Mesendoderm (in vitro differentiated cells): ENCODE measurements around the gene CLCNKB.
A peak's percentile ranks its signal among the peaks of the same experiment; 100 is the strongest.

Experiments used
- DNase-seq: peaks from one replicate; pipeline ENCODE4 v3.0.0; 2013
- H2AK5ac ChIP-seq: 2 replicates; pipeline ENCODE4 v1.6.1; 2013; ENCODE audit warnings: low read length, inconsistent platforms
- H2BK120ac ChIP-seq: 2 replicates; pipeline ENCODE4 v1.6.1; 2013; ENCODE audit warnings: low read depth, mild to moderate bottlenecking, low read length, moderate library complexity, mixed read lengths
- H2BK15ac ChIP-seq: replicated peaks from 2 replicates; pipeline ENCODE4 v1.6.1; 2013; ENCODE audit warnings: low read depth, mild to moderate bottlenecking, moderate library complexity
- H2BK5ac ChIP-seq: 2 replicates; pipeline ENCODE4 v1.6.1; 2013; ENCODE audit warnings: low read length, inconsistent platforms
- H3K18ac ChIP-seq: 2 replicates; pipeline ENCODE4 v1.6.1; 2013; ENCODE audit warnings: mild to moderate bottlenecking, low read length, mixed read lengths
- H3K23ac ChIP-seq: one replicate; pipeline ENCODE4 v1.6.1; 2013; ENCODE audit warnings: low read length
- H3K27ac ChIP-seq: 2 replicates; pipeline ENCODE4 v1.5.1; 2013; ENCODE audit warnings: low read depth, mild to moderate bottlenecking, inconsistent platforms, low read length, moderate library complexity
- H3K27me3 ChIP-seq: 2 replicates; pipeline ENCODE4 v1.6.1; 2013; ENCODE audit warnings: low read length, control low read depth, mild to moderate bottlenecking, inconsistent platforms; ENCODE audit not compliant: insufficient read depth, poor library complexity
- H3K36me3 ChIP-seq: 2 replicates; pipeline ENCODE4 v1.6.1; 2013; ENCODE audit warnings: low read length, inconsistent platforms; ENCODE audit not compliant: control insufficient read depth, insufficient read depth
- H3K4ac ChIP-seq: one replicate; pipeline ENCODE4 v1.6.1; 2013; ENCODE audit warnings: low read depth, mild to moderate bottlenecking, low read length, moderate library complexity
- H3K4me1 ChIP-seq: 2 replicates; pipeline ENCODE4 v1.6.1; 2013; ENCODE audit warnings: low read depth, low read length, inconsistent platforms; ENCODE audit not compliant: control insufficient read depth
- H3K4me2 ChIP-seq: 2 replicates; pipeline ENCODE4 v1.6.1; 2013; ENCODE audit warnings: low read length
- H3K4me3 ChIP-seq: 2 replicates; pipeline ENCODE4 v1.5.1; 2013; ENCODE audit warnings: mild to moderate bottlenecking, low read length
- H3K56ac ChIP-seq: one replicate; pipeline ENCODE4 v1.6.1; 2013; ENCODE audit warnings: low read length
- H3K79me1 ChIP-seq: 2 replicates; pipeline ENCODE4 v1.6.1; 2013; ENCODE audit warnings: low read length, inconsistent platforms
- H3K79me2 ChIP-seq: 2 replicates; pipeline ENCODE4 v1.6.1; 2013; ENCODE audit warnings: mild to moderate bottlenecking, low read length; ENCODE audit not compliant: control insufficient read depth, insufficient read depth
- H3K9ac ChIP-seq: 2 replicates; pipeline ENCODE4 v1.6.1; 2013; ENCODE audit warnings: low read length, inconsistent platforms
- H4K5ac ChIP-seq: one replicate; pipeline ENCODE4 v1.6.1; 2013; ENCODE audit warnings: low read length
- H4K8ac ChIP-seq: one replicate; pipeline ENCODE4 v1.6.1; 2013; ENCODE audit warnings: low read depth, mild to moderate bottlenecking, control low read depth, low read length, moderate library complexity
- whole genome bisulfite sequencing: extraction: QIAGEN DNeasy Blood & Tissue Kit; methylation state at CpG from one replicate; pipeline ENCODE4 v1.1.7; 2013; ENCODE audit warnings: low lambda C conversion rate, missing lambda C conversion rate; ENCODE audit not compliant: insufficient coverage; ENCODE audit errors: extremely low coverage; 5-methylcytosine and 5-hydroxymethylcytosine counted together

Gene CLCNKB

DNA sequence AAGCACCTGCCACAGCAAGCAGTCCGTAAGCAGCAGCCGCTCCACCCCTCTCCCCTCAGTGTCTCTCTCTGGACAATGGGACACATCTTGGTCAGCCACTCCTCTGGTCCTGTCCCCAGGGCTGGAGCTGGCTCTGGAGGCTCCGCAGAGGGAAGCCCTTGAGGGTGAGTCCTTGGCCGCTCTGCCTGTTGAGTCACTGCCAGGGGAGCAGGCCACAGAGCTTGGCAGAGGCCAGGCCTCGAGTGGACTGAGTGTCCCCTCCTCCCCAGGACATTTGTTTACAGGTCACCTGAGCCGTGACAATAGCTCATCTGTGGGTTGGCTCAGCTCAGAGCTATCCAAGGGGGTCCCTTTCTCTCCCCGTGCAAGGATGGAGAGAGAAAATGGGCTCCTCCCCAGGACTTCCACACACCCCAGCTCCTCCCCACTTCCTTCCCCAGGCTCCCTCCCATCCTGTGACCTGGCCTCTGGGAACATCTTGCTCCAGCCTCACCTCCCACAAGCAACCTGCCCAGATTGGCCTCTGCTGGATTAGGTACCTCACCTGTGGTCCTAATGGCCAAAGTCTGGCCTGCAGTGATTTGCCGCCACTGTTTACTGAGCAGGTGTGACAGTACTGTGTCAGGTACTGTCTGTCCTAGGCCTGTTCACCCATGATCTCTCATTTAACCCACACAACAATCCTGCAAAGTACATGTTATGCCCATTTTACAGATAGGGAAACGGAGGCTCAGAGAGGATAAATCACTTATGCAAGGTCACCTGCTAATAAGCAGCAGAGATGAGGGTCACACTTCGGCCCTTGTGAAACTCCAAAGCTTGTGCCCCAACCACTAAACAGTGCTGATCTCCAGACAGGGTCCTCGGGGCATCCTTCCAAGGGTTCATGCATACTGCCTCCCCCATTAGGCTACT, 25.0 kb downstream of the CLCNKB start:
- DNase-seq = no peak
- no peaks in the 10 kb centered on the region for H3K27me3 ChIP-seq
- whole genome bisulfite sequencing = no CpG with 5 or more reads among the region's 11 CpGs
- H3K56ac ChIP-seq = no peak overlapping the region
- H3K79me1 ChIP-seq = no peaks in the 10 kb centered on the region
- H3K4me2 ChIP-seq = no peak overlapping the region
- H4K5ac ChIP-seq = no peak overlapping the region
- no peaks in the 10 kb centered on the region for H3K4me1 ChIP-seq
- H2AK5ac ChIP-seq = no peak overlapping the region
- H3K9ac ChIP-seq = no peak overlapping the region
- H2BK5ac ChIP-seq = no peak overlapping the region
- no peak overlapping the region for H3K4me3 ChIP-seq
- no peak overlapping the region for H3K4ac ChIP-seq
- H3K79me2 ChIP-seq = no peaks in the 10 kb centered on the region
- no peak overlapping the region for H4K8ac ChIP-seq
- no peak overlapping the region for H3K27ac ChIP-seq
- H2BK15ac ChIP-seq = no peak overlapping the region
- no peak overlapping the region for H2BK120ac ChIP-seq
- no peak overlapping the region for H3K23ac ChIP-seq
- H3K36me3 ChIP-seq = no peaks in the 10 kb centered on the region
- no peak overlapping the region for H3K18ac ChIP-seq

DNA sequence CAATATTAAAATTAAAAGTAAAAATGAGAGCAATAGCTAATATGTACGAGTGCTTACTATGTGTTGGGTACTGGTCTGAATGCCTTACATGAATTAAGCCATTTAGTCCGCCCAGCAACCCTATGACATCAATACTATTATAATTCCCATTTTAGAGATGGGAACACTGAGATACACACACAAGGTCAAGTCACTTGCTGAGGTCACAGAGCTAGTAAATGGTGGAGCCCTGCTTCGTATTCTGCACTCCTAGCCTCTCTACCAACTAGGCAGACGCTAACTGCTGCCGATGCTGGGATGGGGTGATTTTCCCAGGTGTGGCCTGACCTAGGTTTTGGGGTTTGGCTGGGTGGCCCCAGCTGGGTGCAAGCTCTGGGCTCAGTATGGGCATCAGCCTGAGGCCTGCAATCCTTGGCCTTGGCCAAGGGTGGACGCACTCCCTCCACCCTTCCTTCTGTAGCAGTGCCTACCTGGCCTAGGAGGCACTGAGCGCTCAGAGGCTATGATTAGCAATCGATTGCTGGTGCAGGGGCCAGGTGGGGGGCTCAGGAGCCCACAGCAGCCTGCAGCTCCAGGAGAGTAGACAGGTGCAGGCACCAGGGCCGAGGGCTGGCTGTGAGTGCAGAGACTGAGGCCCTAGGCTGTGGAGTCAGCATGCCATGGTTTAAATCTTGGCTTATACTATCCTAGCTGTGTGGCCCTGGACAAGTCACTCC, 27.2 kb downstream of the CLCNKB start:
- no peak for DNase-seq
- Histone ChIP-seq H2BK15ac (no peak overlapping the region), H2AK5ac (no peak overlapping the region), H3K36me3 (no peaks in the 10 kb centered on the region), H3K56ac (no peak overlapping the region), H4K8ac (no peak overlapping the region), H3K4me2 (no peak overlapping the region), H2BK120ac (no peak overlapping the region), H3K79me1 (no peaks in the 10 kb centered on the region), H3K27ac (no peak overlapping the region), H2BK5ac (no peak overlapping the region), H3K4me1 (no peaks in the 10 kb centered on the region), H3K4ac (no peak overlapping the region), H3K9ac (no peak overlapping the region), H3K18ac (no peak overlapping the region), H3K23ac (no peak overlapping the region), H4K5ac (no peak overlapping the region), H3K4me3 (no peak overlapping the region), H3K79me2 (no peaks in the 10 kb centered on the region), H3K27me3 (no peaks in the 10 kb centered on the region)
- no CpG with 5 or more reads among the region's 9 CpGs for WGBS

DNA sequence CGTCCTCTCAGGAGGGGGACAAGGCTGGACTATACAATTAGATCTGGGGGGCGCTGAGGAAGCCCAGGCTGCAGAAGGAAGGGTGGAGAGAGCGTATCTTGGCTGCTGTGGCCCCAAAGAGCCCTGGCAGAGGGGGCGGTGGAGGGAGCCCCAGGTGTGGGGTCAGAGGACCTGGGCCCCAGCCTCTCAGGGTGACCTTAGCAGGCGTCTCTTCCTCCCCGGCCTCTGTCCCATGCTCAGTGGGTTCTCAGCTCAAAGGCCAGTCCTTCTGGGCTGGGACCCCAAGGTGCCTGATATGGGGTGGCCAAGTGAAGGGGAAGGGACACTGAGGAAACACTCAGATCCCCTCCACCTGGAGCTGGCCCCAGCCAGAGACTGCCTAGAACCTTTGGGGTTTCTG, 28.0 kb downstream of the CLCNKB start:
- DNase-seq = no peak
- H3K56ac ChIP-seq = no peak overlapping the region
- no peak overlapping the region for H3K27ac ChIP-seq
- no peaks in the 10 kb centered on the region for H3K27me3 ChIP-seq
- H3K4me3 ChIP-seq = no peak overlapping the region
- no peak overlapping the region for H4K8ac ChIP-seq
- H3K9ac ChIP-seq = no peak overlapping the region
- no peaks in the 10 kb centered on the region for H3K79me2 ChIP-seq
- H2AK5ac ChIP-seq = no peak overlapping the region
- H3K23ac ChIP-seq = no peak overlapping the region
- H3K79me1 ChIP-seq = no peaks in the 10 kb centered on the region
- no peaks in the 10 kb centered on the region for H3K4me1 ChIP-seq
- no peak overlapping the region for H3K4me2 ChIP-seq
- H3K4ac ChIP-seq = no peak overlapping the region
- H3K36me3 ChIP-seq = no peaks in the 10 kb centered on the region
- H4K5ac ChIP-seq = no peak overlapping the region
- WGBS = no CpG with 5 or more reads among the region's 6 CpGs
- H3K18ac ChIP-seq = no peak overlapping the region
- no peak overlapping the region for H2BK15ac ChIP-seq
- H2BK120ac ChIP-seq = no peak overlapping the region
- H2BK5ac ChIP-seq = no peak overlapping the region

DNA sequence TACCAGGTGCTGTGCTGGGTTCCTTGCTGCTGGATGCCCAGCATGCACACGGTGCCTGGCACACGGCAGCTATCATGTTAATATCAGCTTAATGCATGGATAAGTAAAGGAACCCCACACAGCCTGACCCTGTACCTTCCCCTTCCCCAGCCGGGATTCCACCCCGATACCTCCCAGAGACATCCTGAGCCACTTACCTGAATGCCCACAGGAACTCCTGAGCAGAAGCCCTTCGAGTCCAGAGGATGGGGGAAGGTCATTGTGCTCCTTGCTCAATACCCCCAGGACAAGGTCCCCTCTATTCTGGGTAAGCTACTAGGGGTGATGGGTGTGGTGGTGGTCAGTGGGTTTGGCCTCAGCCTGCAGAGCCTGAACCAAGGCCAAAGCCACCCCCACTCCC, 28.5 kb downstream of the CLCNKB start:
- Histone ChIP-seq H2AK5ac (no peak overlapping the region), H3K4me3 (no peak overlapping the region), H3K4me1 (no peaks in the 10 kb centered on the region), H3K23ac (no peak overlapping the region), H2BK5ac (no peak overlapping the region), H3K4me2 (no peak overlapping the region), H3K36me3 (no peaks in the 10 kb centered on the region), H3K4ac (no peak overlapping the region), H3K79me1 (no peaks in the 10 kb centered on the region), H3K79me2 (no peaks in the 10 kb centered on the region), H4K5ac (no peak overlapping the region), H3K9ac (no peak overlapping the region), H3K27me3 (no peaks in the 10 kb centered on the region), H3K18ac (no peak overlapping the region), H2BK15ac (no peak overlapping the region), H4K8ac (no peak overlapping the region), H2BK120ac (no peak overlapping the region), H3K56ac (no peak overlapping the region), H3K27ac (no peak overlapping the region)
- WGBS = no CpG with 5 or more reads among the region's 5 CpGs
- no peak for DNase-seq

DNA sequence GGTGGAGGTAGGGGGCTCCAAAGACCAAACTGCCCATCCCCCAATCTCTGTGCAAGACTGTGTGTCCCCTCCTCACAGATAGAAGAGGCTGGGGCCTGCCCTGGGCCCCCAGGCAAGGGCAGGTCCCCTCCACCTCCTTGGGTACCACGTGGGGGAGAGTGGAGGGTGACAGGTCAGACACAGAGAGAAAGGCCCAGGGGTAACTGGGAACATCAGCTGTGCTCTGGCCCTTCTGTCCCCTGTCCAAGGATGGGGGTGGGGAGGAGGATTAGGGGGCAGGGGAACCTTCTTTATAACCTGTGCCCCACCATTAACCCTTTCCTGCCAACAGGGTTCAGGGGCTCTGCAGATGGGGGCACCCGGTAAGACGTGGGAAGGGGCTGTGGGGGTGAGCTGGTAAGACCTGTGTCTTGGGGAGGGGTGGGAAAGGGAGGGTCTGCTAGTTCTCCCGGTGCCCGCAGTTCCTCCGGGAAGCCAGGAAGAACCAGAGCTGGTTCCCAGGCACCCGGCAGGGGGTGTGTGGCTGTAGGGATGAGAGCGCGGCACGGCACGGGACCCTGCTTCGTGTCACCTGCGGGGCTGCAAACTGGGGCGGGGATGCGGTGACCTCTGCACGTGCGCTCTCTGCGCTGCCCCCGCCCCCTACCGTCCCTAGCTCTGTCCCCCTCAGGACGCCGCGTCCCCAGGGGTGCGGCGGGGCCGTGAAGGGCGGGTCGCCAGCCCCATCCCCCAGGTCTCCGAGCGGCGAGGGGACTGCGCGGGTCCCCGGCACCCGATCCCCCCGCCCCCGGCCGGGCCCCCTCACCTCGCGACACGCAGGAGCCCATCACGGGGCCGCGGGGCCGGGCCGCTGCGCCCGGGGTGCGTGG, 29.3 kb downstream of the CLCNKB start:
- Histone ChIP-seq H3K4me3 (no peak overlapping the region), H3K18ac (no peak overlapping the region), H3K79me1 (no peaks in the 10 kb centered on the region), H3K27me3 (no peaks in the 10 kb centered on the region), H3K4ac (no peak overlapping the region), H3K4me1 (no peaks in the 10 kb centered on the region), H3K9ac (peak overlapping the region; percentile 40), H2BK15ac (no peak overlapping the region), H3K27ac (no peak overlapping the region), H4K8ac (no peak overlapping the region), H3K36me3 (no peaks in the 10 kb centered on the region), H3K23ac (no peak overlapping the region), H4K5ac (no peak overlapping the region), H2BK5ac (no peak overlapping the region), H2AK5ac (no peak overlapping the region), H3K4me2 (peak overlapping the region; percentile 25), H2BK120ac (no peak overlapping the region), H3K56ac (peak overlapping the region; percentile 60), H3K79me2 (no peaks in the 10 kb centered on the region)
- no peak for DNase-seq
- WGBS = no CpG with 5 or more reads among the region's 49 CpGs
